OCI-LY7 (cell line): ENCODE results near the gene MARF1. TPM values are rescaled to one million over a fixed set of nuclear protein-coding genes. Genes with fewer than 3 reads are reported as not detected.

ENCODE experiments used
- BruUV-seq: library from RNA; stranded (reverse); fragments of 400-500 nt; replicated peaks from 2 replicates; lab custom pipeline; 2021; lab: Mats Ljungman, UMichigan
- CTCF ChIA-PET: fragments of 300-600 bp; sonication (Branson Sonifier 250); formaldehyde crosslinking; loops from one replicate; lab custom pipeline; 2022; ENCODE audit warnings: antibody characterized with exemption; ENCODE audit not compliant: unreplicated experiment; lab: Charles Lee
- POLR2A ChIA-PET: fragments of 300-600 bp; sonication (Branson Sonifier 250); formaldehyde crosslinking; loops from one replicate; lab custom pipeline; 2022; ENCODE audit warnings: antibody characterized with exemption; lab: Charles Lee
- DNase-seq: peaks from one replicate; pipeline ENCODE4 v3.0.0-alpha.2; 2015; ENCODE audit warnings: low spot score
- H2AFZ ChIP-seq: fragments of 200-600 bp; sonication (generic), shearing (Covaris generic); 2 replicates; pipeline ENCODE4 v1.6.1; 2014; ENCODE audit warnings: mild to moderate bottlenecking, antibody characterized with exemption, low read length, moderate library complexity
- H3K27ac ChIP-seq: fragments of 200-600 bp; sonication (generic); 2 replicates; pipeline ENCODE4 v1.5.1; 2014; ENCODE audit warnings: mixed run types, low read depth, mild to moderate bottlenecking, moderate library complexity, low read length, inconsistent platforms; ENCODE audit not compliant: poor library complexity, severe bottlenecking
- H3K36me3 ChIP-seq: fragments of 200-600 bp; sonication (generic); 2 replicates; pipeline ENCODE4 v1.6.1; 2014; ENCODE audit warnings: mild to moderate bottlenecking, antibody characterized with exemption, low read length, moderate library complexity, mixed read lengths; ENCODE audit not compliant: insufficient read depth
- H3K4me1 ChIP-seq: fragments of 200-600 bp; sonication (generic); 2 replicates; pipeline ENCODE4 v1.5.1; 2014; ENCODE audit warnings: mild to moderate bottlenecking, low read length; ENCODE audit not compliant: insufficient read depth, poor library complexity, severe bottlenecking
- H3K4me2 ChIP-seq: fragments of 200-600 bp; sonication (generic); 2 replicates; pipeline ENCODE4 v1.6.1; 2014; ENCODE audit warnings: mild to moderate bottlenecking, low read length
- H3K4me3 ChIP-seq: fragments of 200-600 bp; sonication (generic); 2 replicates; pipeline ENCODE4 v1.5.1; 2014; ENCODE audit warnings: mild to moderate bottlenecking, low read depth, low read length; ENCODE audit not compliant: poor library complexity, severe bottlenecking
- H3K79me2 ChIP-seq: fragments of 200-600 bp; sonication (generic); 2 replicates; pipeline ENCODE4 v1.6.1; 2016; ENCODE audit warnings: low read depth, mild to moderate bottlenecking, low read length, moderate library complexity, mixed read lengths; ENCODE audit not compliant: insufficient read depth
- H3K9me2 ChIP-seq: fragments of 200-600 bp; sonication (generic); 2 replicates; pipeline ENCODE4 v1.6.1; 2016; ENCODE audit warnings: mild to moderate bottlenecking, low read length, mixed read lengths; ENCODE audit not compliant: insufficient read depth
- H3K9me3 ChIP-seq: fragments of 200-600 bp; sonication (generic); 2 replicates; pipeline ENCODE4 v1.6.1; 2014; ENCODE audit warnings: mild to moderate bottlenecking, mixed run types, low read length, mixed read lengths
- H4K20me1 ChIP-seq: fragments of 200-600 bp; sonication (generic); 2 replicates; pipeline ENCODE4 v1.6.1; 2014; ENCODE audit warnings: mild to moderate bottlenecking, antibody characterized with exemption, low read length, moderate library complexity, mixed read lengths; ENCODE audit not compliant: insufficient read depth
- EZH2phosphoT487 ChIP-seq: fragments of 200-600 bp; sonication (generic); IDR thresholded peaks from 2 replicates; pipeline ENCODE4 v1.6.1; 2018; ENCODE audit warnings: low read depth, borderline replicate concordance, mild to moderate bottlenecking, mixed run types, antibody characterized with exemption, low read length, moderate library complexity, mixed read lengths
- intact Hi-C: fragments of 100-400 bp; cut with micrococcal nuclease; formaldehyde crosslinking; loops from one replicate; pipeline ENCODE4 v1.10.0; 2022; ENCODE audit not compliant: unreplicated experiment
- total RNA-seq, 2 experiments: library from RNA; depleted of rRNA in 1 of 2; stranded (reverse); fragments of >200 nt in 1 of 2; shearing (Covaris generic) in 1 of 2; gene quantifications; 2 replicates each; pipeline ENCODE4 v1.2.3, GENCODE V29; 2014 to 2022
- TF ChIP-seq, protein P1 (sequence below): fragments of 200-600 bp; sonication (generic); conservative IDR thresholded peaks from 2 replicates; pipeline ENCODE4 v1.5.1; 2014; ENCODE audit warnings: mild to moderate bottlenecking, antibody characterized with exemption, low read length, moderate library complexity, mixed read lengths

MARF1 gene
- total RNA-seq, 2 experiments from 2014 or later: 20.6 to 71.1 TPM

DNA sequence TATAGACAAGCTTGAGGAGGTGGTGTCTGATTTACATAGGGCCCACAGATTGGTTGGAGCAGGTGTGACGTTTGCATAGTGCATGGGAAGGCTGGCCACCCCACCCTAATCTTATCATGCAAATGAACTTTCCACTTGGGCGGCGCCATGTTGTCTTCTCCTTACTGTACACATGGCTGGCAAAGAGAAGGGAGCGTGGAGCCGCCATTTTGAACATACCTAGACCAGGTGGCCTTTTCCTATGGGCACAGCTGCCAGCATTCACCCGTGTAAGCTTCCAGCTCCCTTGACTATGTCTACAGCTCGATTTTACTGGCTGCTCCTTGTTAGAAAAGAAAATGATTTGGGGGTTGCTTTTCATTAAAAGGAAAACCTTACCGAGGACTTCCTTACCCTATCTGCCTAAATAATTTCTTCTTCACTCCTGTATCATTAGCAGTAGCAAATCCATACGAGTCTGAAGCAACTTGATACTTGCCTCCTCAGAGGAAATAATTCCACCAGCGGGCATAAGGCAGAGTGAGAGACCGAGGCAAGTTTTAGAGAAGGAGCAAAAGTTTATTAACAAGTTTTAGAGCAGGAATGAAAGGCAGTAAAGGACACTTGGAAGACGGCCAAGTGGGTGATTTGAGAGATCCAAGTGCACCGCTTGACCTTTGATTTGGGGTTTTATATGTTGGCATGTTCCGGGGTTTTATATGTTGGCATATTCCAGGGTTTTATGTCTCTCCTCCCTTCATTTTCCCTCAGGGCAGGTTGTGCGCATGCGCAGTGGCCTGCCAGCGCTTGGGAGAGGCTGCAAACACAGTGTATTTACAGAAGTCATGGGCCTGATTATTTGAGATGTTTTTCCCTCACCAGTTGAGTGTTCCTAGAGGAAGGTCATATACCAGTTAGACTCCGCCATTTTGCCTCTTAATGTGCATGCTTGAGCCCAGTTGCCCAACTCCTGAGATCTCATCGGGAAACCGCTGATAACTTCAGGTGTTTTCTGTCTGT, 65.7 kb downstream of the MARF1 start:
- no peaks in the 10 kb centered on the region for H4K20me1 ChIP-seq
- intact Hi-C loops: no loop called here
- TF ChIP-seq, protein P1, sequence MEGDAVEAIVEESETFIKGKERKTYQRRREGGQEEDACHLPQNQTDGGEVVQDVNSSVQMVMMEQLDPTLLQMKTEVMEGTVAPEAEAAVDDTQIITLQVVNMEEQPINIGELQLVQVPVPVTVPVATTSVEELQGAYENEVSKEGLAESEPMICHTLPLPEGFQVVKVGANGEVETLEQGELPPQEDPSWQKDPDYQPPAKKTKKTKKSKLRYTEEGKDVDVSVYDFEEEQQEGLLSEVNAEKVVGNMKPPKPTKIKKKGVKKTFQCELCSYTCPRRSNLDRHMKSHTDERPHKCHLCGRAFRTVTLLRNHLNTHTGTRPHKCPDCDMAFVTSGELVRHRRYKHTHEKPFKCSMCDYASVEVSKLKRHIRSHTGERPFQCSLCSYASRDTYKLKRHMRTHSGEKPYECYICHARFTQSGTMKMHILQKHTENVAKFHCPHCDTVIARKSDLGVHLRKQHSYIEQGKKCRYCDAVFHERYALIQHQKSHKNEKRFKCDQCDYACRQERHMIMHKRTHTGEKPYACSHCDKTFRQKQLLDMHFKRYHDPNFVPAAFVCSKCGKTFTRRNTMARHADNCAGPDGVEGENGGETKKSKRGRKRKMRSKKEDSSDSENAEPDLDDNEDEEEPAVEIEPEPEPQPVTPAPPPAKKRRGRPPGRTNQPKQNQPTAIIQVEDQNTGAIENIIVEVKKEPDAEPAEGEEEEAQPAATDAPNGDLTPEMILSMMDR: no peak
- no peak overlapping the region for H3K4me2 ChIP-seq
- H3K4me3 ChIP-seq: no peak overlapping the region
- H3K79me2 ChIP-seq: no peaks in the 10 kb centered on the region
- H3K9me3 ChIP-seq: no peaks in the 10 kb centered on the region
- H3K36me3 ChIP-seq: no peaks in the 10 kb centered on the region
- no peaks in the 10 kb centered on the region for H3K9me2 ChIP-seq
- H2AFZ ChIP-seq: no peak overlapping the region
- no peak for DNase-seq
- no TSS peak for BruUV-seq
- ChIA-PET CTCF (no interaction called here), POLR2A (no interaction called here)
- no peak overlapping the region for H3K27ac ChIP-seq
- no peaks in the 10 kb centered on the region for H3K4me1 ChIP-seq

DNA sequence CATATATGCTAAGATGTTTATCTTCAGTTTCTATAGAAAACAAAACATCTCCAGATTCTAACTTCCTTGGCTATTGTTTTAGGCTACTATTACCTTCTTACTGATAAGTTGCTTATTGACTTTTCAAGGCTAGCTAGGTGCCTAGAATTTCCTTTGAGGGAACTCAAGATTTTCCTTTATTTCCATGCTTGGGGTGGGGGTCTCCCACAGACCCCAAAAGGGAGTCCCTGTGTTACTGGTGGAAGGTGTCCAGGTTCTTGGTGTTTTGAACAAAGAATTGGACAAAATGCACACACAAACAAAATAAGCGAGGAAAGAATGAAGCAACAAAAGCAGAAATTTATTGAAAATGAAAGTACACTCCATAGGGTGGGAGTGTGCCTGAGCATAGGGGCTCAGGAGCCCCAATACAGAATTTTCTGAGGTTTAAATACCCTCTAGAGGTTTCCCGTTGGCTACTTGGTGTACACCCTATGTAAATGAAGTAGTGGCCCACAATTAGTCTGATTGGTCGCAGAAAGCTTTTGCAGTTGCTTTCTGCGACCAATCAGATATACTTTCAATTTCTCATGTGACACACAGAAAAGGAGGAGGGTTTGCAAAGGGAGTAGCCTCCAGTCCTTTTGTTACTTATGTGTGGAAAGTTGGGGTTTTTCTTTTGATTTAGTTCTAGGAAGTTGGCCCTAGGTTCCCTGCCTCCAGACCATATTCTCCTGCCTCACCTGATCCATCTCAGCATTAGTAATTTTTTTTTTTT, 67.5 kb downstream of the MARF1 start:
- Histone ChIP-seq H2AFZ (no peak overlapping the region), H3K4me2 (no peak overlapping the region), H3K9me2 (no peaks in the 10 kb centered on the region), H3K27ac (no peak overlapping the region), H3K4me3 (no peak overlapping the region), H3K9me3 (no peaks in the 10 kb centered on the region), H3K79me2 (no peaks in the 10 kb centered on the region), H4K20me1 (no peaks in the 10 kb centered on the region), H3K36me3 (no peaks in the 10 kb centered on the region), H3K4me1 (no peaks in the 10 kb centered on the region)
- DNase-seq: peak; percentile 16
- ChIA-PET CTCF (no interaction called here), POLR2A (interaction anchor here (0.6 kb wide), 1 partner anchor 114 kb away, joined by 3 read pairs; no protein-coding TSS in a partner anchor)
- intact Hi-C loops: no loop called here
- TF ChIP-seq, protein P1: no peak
- no peak for TF ChIP-seq EZH2phosphoT487
- no TSS peak for BruUV-seq
